ENCODE results near the gene MB21D2.
"Not testable (repeated sequence)": the region's sequence is repeated elsewhere in the genome, so short reads cannot be mapped to it uniquely, and the experiment has no call there.

The MB21D2 gene, protein sequence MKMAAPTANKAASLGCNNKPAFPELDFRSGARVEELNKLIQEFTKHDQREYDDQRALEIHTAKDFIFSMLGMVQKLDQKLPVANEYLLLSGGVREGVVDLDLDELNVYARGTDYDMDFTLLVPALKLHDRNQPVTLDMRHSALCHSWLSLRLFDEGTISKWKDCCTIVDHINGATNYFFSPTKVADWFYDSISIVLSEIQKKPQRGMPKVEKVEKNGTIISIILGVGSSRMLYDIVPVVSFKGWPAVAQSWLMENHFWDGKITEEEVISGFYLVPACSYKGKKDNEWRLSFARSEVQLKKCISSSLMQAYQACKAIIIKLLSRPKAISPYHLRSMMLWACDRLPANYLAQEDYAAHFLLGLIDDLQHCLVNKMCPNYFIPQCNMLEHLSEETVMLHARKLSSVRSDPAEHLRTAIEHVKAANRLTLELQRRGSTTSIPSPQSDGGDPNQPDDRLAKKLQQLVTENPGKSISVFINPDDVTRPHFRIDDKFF

DNA sequence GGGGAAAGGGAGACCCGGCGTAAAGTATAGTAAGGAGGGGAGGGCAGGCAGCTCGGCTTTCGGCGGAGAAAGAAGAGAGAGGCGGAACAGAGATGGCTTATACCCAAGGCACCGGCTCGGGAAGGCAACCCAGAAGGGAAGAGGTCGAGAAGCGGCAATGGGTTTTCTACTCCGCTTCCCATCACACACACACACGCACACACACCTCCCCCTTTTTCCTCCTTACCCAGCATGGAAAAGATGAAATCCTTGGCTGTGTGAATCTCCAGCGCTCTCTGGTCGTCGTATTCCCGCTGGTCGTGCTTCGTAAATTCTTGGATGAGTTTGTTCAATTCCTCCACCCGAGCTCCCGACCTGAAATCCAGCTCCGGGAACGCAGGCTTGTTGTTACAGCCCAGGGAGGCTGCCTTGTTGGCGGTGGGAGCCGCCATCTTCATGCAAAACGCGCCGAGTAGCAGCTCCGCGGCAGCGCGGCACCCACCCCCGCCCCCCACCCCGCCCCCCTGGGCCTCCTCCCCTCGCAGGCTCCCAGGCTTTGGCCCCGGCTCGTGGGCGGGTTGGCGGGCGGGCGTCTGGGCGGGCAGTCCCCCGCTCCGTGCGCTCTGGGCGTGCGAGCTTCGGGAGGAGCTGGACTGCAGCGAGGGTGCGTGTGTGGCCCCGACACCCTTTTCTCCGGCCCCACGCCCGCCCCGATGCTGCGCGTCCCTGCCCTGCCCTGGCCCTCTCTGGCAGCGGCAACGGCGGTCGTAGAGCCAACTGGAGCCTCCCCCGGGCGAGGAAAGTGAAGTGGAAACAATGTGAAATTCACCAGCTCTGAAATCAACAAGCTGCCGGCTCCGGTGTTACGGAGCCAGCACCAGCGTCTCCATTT, at the start of gene MB21D2:
Gene MB21D2, minus strand, starts transcription at position 453 of the 871 bp plus-strand sequence. Its CDS starts 16 bp downstream, at position 437.
- DNase-seq (ENCODE audit: low read depth) = peak; percentile 52

DNA sequence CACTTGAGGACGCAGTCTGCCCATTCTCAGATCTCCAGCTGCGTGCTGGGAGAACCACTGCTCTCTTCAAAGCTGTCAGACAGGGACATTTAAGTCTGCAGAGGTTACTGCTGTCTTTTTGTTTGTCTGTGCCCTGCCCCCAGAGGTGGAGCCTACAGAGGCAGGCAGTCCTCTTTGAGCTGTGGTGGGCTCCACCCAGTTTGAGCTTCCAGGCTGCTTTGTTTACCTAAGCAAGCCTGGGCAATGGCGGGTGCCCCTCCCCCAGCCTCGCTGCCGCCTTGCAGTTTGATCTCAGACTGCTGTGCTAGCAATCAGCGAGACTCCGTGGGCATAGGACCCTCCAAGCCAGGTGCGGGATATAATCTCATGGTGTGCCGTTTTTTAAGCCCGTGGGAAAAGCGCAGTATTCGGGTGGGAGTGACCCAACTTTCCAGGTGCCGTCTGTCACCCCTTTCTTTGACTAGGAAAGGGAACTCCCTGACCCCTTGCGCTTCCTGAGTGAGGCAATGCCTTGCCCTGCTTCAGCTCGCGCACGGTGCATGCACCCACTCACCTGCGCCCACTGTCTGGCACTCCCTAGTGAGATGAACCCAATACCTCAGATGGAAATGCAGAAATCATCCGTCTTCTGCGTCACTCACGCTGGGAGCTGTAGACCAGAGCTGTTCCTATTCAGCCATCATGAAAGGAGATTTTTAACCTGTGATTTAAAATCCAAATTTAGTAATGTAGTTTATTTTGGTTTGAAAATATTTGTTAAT, 47.5 kb upstream of the MB21D2 start:
- DNase-seq (ENCODE audit: low read depth) = not testable (repeated sequence)

DNA sequence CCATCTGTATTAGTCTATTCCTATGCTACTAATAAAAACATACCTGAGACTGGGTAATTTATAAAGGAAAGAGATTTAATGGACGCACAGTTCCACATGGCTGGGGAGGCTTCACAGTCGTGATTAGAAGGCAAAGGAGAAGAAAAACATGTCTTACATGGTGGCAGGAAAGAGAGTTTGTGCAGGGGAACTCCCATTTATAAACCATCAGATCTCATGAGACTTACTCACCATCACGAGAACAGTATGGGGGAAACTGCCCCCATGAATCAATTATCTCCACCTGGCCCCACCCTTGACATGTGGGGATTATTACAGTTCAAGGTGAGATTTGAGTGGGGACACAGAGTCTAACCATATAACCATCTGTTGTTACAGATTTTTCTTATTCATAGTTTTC, 42.1 kb upstream of the MB21D2 start:
- no peak for DNase-seq (ENCODE audit: low read depth)

DNA sequence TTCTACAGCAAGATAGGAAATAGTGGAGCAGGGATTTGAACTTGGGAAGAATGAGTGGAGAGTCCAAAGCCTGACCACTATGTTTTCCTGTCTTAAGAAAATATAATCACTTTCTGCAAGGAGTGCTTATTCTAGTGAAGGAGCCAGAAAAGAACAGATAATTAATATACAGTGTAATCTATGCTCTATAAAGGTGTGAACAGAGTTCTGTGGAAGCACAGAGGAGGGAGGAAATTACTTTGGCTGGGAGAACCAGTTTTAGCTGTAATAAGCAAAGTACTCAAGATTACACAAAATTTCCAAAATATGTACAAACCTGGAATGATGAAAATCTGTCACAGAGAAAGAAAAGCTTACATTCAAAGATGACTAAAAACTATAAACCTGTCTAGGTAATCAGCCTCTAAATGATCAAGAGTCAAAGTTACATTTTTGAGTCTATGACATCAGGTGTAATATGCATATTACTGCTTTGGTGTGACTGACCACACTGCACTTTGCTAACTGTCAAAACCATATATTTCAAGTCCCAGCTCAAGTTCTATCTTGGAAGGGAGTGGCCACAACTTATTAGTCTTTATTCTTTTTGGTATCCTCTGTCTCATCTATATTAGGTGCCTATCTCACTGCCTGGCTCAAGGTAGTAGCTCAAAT, 40.7 kb upstream of the MB21D2 start:
- no peak for DNase-seq (ENCODE audit: low read depth)

DNA sequence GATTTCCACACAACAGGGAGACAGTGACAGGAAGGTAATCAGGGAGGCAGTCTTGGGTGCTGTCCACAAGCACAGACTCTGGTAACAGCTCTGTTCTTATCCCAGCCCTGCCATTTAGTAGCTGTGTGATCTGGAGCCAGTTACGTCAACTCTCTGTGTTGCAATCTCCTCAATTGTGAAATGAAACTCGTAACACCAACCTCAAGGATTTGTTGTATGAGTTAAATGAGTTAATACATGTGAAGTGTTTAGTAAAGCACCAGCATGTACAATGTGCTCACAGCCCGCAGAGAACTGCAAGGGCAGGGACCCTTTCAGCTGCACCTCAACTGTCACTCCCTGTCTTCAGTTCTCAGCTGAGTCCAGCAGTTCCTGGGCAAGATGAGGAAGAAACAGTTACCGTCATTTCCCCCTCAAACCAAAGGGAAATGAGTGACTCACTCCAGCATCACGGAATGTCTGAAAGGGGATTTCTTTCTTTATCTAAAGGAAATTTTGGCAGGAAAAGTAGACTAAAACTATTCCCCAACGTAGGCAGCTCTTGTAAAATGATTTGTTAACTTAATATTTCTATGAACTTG, 39.9 kb upstream of the MB21D2 start:
- DNase-seq (ENCODE audit: low read depth) = peak; percentile 92

DNA sequence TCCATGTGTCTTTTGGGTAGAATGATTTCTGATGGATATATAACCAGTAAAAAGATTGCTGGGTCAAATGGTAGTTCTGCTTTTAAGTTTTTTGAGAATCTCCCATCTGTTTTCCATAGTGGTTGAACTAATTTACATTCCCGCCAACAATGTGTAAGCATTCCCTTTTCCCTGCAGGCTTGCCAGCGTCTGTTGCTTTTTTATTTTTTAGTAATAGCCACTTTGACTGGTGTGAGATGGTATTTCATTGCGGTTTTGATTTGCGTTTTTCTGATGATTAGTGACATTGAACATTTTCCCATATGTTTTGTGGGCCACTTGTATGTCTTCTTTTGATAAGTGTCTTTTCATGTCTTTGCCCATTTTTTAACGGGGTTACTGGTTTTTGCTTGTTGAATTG, 36.3 kb upstream of the MB21D2 start:
- DNase-seq (ENCODE audit: low read depth) = no peak

DNA sequence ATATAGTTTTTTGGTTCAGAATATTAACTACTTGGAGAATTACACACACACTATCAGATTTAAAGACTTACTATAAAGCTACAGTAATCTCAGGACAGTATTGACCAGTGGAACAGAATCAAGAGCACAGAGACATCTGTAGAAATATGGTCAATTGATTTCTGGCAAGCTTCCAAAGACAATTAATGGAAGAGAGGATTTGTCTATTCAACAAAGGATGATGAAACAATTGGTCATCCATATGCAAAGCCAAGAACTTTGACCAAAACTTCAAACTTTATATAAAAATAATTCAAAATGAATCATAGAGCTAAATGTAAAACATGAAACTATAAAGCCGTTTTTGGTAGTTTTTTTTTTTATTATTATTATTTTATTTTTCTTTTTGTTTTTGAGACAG, 29.8 kb upstream of the MB21D2 start:
- no peak for DNase-seq (ENCODE audit: low read depth)

DNA sequence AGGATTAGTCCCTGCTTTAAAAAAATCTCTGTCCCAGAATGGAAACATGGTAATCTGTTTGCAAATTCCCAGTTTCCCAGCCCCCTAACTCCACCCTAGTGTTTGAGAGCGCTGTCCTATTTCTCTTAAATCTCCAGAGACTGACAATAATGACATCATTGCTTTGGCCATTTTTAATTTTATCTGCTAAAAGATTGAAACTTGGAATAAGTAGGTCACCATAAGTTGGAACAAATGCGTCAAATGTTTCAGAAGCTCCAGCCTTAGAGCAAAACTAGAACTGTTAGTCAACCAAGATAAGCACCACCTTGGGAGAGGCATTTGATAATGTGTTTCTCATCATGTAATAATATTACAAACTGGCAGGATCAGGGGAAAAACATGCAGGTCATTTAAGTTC, 25.7 kb upstream of the MB21D2 start:
- no peak for DNase-seq (ENCODE audit: low read depth)

DNA sequence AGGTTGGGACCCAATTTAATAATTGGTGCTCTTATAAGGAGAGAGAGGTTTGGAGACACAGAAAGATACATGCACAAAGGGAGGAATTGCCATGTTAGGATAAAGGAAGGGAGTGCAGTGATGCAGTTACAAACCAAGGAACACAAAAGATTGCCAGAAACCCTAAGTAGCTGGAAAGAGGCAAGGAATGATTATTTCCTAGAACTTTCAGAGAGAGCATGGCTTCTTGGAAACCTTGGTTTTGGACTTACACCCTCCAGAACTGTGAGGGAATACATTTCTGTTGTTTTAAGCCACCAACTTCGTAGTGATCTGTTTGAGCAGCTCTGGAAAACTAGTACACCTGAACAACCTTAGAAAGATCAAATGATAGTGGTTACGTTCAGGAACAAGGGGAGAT, 25.0 kb upstream of the MB21D2 start:
- DNase-seq (ENCODE audit: low read depth) = no peak

DNA sequence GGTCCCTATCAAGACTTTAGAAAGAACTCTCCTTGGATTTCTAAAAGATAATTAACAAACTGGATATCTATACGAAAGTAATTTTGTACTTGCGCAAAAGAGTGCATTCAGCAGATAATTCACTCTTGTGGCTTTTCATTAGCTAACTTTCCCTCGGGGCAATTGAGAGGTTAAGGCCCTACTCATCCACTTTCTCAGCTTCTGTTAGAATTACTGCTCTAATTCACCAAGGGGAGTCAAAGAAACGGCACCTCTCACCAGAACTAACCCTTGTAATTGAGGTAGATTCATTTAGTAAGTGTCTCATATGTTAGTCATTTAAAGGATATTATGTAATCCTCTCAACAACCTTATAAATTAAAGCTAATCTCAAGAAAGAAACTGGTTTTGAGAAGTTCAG, 22.5 kb upstream of the MB21D2 start:
- DNase-seq (ENCODE audit: low read depth) = no peak

DNA sequence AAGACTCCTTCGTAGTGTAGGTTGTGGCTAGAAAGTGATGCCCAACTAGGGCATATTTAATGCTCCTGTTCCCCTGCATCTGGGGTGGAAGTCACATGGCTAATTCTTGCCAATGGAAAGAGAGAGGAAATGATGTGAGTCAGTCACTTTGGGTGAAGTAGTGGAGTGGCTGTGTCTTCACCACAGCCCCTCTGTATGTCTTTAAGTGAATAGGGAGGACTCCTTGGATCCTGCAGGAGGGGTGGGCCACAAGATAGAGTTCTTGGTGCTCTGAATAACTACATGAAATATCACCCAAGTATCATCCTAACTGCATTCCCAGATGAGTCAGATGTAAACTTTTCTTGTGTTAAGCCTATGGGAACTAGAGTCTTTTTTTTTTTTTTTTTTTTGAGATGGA, 17.8 kb upstream of the MB21D2 start:
- no peak for DNase-seq (ENCODE audit: low read depth)

DNA sequence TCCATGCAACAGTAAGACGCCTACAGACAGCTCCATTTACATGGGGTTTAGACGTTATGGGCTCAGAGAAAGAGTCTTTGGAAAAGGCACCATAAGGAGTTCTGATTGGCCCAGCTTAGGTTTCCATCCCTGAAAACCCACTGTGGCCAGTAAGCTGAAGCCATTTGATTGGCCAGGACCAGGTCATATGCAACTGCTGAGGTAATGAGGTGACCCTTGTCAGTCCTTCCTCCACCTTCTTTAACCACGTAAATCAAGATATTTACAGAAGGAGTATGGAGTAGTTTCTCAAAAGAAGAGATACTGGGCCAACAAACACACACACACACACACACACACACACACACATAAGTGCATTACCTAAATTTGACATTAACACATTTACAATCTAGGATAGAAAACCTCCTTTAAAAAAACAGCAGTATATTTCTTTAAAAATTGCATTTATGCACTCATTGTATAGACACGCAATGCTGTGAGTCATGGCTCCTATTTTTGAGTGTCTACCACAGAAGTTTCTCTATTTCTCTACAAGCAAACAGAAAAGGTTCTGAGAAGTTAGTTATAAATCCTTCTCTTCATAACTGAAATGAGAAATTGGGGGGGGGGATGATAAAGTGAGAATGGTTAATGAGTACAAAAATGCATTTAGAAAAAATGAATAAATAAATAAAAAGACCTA, 16.3 kb upstream of the MB21D2 start:
- no peak for DNase-seq (ENCODE audit: low read depth)

DNA sequence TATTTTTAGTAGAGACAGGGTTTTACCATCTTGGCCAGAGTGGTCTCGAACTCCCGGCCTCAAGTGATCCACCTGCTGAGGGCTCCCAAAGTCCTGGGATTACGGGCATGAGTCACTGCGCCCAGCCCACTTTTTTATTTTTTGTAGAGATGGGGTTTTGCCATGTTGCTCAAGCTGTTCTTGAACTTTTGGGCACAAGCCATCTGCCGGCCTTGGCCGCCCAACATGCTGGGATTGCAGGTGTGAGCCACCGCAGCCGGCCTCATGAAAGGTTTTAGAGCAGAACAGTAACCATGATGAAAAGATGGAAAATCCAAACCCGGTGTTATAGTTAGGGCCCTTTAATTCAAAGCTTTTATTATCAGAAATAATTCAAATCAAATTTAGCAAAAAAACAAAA, 15.6 kb upstream of the MB21D2 start:
- no peak for DNase-seq (ENCODE audit: low read depth)

DNA sequence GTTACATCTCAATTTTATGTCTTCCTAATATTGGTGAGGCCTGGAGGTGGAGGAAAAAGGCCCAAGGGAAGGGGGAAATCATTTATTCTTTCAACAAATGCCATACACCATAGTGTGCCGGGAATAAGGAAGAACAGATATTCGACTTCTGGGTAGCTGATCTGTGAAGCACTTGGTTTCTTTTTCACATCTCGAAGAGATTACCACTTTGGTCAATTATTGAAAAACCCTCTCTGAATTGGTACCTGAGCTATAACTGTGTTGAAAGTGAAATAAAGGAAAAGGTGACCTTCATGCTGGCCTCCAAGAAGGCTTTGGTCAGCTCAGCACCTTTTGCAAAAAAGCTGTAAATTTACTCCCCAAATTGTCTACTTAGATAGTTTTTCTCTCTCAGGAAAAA, 14.2 kb upstream of the MB21D2 start:
- no peak for DNase-seq (ENCODE audit: low read depth)

DNA sequence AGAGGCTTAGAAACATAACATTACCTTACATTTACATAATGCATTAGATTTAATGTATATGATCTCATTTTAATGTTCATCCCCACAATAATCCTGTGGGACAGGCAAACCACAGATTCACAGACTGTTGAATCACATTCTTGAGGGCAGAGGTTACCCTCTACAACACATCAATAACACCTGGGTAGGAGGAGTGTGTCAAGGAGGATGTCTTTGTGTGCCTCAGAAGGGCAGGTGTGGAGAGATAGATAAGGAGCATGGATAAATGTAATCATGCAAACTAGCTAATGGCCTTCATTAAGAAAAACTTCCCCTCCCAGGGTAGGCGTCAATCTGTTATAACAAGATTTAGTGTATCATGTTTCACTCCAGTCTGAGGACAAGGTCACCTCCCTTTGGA, 12.9 kb upstream of the MB21D2 start:
- no peak for DNase-seq (ENCODE audit: low read depth)

DNA sequence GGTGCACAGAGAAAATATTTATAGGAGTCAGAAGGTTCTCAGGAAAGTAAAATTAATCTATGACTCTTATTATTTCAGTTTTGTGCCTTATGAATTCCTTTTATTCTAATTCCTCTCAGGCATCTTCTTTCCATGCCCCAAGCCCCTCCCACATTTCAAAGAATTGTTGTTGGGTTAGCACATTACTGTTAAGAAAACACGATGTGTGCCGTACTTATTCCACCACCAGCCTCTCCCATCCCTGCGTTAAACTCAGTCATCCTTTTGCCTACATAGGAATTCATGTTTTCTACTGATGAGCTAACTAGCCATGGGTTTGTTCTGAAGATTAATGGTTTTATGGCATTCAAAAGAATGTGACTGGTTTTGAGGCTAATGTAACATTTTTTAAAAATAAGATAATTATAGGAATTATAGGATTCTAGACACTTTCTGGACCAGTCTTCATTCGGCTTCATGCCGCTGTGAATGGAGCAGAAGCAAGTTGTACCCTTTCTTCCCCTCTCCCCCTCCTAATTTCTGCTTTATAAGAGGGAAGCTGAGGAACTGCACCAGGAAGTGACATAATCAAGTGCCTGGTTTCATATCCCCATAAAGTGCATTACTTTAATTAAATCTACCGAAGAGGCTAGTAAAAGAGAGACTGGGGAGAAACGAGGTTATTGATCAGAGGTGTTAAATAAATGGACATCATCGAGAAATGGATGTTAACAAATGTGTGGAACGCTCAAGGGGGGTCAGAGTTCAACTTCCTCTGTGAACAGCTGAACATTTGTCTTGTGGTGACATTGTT, 12.3 kb upstream of the MB21D2 start:
- DNase-seq (ENCODE audit: low read depth) = no peak

DNA sequence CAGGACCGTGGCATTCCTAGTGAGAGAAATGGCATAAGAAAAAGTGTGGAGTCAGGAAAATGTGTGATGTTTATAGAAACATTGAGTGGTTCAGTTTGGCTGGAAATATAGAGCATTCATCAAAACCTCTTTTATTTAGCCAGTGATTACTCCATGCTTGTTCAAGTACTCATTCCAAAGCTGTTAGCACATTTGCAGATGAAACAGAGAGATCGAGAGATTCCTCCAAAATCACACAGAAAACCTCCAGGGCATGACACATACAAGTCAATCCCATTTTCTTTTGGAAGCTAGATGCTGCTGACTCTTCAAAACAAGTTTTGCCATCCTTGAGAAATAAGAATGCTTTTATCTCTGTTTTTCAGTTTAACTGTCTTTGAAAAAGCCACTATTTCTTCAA, 11.5 kb upstream of the MB21D2 start:
- no peak for DNase-seq (ENCODE audit: low read depth)

DNA sequence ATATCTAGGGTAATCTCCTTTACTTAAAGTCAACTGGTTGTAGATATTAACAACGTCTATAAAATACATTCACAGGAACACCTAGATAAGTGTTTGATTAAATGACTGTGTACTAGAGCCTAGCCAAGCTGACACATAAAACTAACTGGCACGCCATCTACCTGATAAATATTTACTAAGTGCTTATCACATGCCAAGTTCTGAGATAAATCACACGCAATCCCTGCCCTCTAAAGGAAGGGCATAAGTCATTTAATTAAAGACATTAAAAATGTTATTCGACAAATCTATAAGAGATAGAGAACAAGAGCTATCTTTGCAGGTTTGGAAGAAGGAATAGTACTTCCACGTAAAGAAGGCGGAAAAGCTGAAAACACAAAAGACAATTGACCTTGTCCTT, 11.1 kb upstream of the MB21D2 start:
- DNase-seq (ENCODE audit: low read depth) = no peak

DNA sequence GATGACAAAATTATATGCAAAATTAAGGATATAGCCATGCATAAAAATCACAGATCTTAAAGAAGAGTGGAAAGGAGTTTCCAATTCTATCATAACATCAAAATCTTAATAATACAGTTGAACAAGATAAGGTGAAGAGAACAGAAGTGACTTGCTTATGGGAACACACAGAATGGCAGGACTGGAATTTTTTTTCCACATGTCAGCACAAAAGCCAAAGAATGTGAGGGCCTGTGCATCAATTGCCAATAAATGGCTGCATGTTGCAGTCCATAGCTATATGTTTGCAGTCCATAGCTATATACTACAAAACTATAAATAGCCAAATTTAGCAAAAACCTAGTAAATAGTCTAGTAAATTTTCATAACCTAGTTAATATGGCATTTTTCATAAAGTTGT, 10.4 kb upstream of the MB21D2 start:
- DNase-seq (ENCODE audit: low read depth) = no peak

DNA sequence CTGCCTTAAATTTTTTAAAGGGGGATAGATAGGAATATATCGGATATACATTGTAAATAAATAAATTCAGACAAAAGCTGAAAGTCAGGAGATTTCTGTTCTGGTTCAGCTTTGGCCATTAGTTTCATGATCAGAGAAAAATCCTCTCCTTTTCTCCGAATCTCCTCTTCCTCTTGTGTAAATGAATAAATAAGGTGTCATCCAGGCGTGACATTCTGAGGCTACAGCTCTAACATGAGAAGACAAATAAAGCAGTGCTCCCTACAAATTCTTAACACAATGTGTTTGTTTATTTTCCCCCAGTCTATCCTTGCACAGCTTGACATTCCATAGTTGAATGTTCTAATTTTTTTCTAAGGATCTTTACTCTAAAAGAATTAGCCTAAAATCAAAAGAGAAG, 9.4 kb upstream of the MB21D2 start:
- DNase-seq (ENCODE audit: low read depth) = no peak

Data from HS-5 (cell line).